Gastrocnemius medialis (tissue), 4 donors: ENCODE measurements around the gene TCF12. TPM values are rescaled to one million over a fixed set of nuclear protein-coding genes. Genes with fewer than 3 reads are reported as not detected.

ENCODE experiments used
- ATAC-seq, 2 donors: fragments of 150-250 bp; one replicate each; pipeline ENCODE4 v1.9.1; 2016
- DNase-seq, 2 donors: peaks; one replicate each; pipeline ENCODE4 v3.0.0-alpha.2; 2019
- H3K27ac ChIP-seq, 4 donors: fragments of 200-600 bp; sonication (generic); 1 replicate in 1 of 4; 2 replicates in 3 of 4; pipeline ENCODE4 v1.5.1; 2016 to 2018; ENCODE audit warnings: mild to moderate bottlenecking in 2 of 4, moderate library complexity in 1 of 4
- H3K27me3 ChIP-seq, 3 donors: fragments of 200-600 bp; sonication (generic) in 2 of 3; 1 replicate in 1 of 3; 2 replicates in 2 of 3; pipeline versions ENCODE4 v1.5.1 to v1.6.0; 2016 to 2019; ENCODE audit warnings: mild to moderate bottlenecking in 1 of 3, moderate library complexity in 1 of 3
- H3K36me3 ChIP-seq, 2 donors: fragments of 200-600 bp; sonication (generic) in 1 of 2; one replicate each; pipeline ENCODE4 v1.5.1; 2017 to 2018
- H3K4me1 ChIP-seq, 2 donors: fragments of 200-600 bp; sonication (generic) in 1 of 2; one replicate each; pipeline ENCODE4 v1.5.1; 2016 to 2017; ENCODE audit warnings: mild to moderate bottlenecking in 2 of 2
- H3K4me3 ChIP-seq, 4 donors: fragments of 200-600 bp; sonication (generic) in 3 of 4; 1 replicate in 1 of 4; 2 replicates in 3 of 4; pipeline ENCODE4 v1.5.1; 2016 to 2019; ENCODE audit warnings: mild to moderate bottlenecking in 2 of 4
- H3K9me3 ChIP-seq, 3 donors: fragments of 200-600 bp; sonication (generic) in 2 of 3; 1 replicate in 1 of 3; 2 replicates in 2 of 3; pipeline ENCODE4 v1.5.1; 2016 to 2019
- CTCF ChIP-seq, 5 experiments: fragments of 450-650 bp in 3 of 5; fragments of 200-600 bp in 2 of 5; sonication (generic) in 2 of 5; IDR thresholded peaks in 4 of 5; conservative IDR thresholded peaks in 1 of 5; 1 replicate in 4 of 5; 2 replicates in 1 of 5; pipeline ENCODE4 v1.5.1; 2016 to 2019; ENCODE audit warnings: antibody characterized with exemption in 5 of 5, mild to moderate bottlenecking in 3 of 5, moderate library complexity in 3 of 5
- POLR2A ChIP-seq, 2 donors: fragments of 450-650 bp; IDR thresholded peaks; one replicate each; pipeline ENCODE4 v1.6.1; 2017; ENCODE audit warnings: antibody characterized with exemption in 2 of 2, mild to moderate bottlenecking in 2 of 2, moderate library complexity in 2 of 2
- in situ Hi-C, 4 donors: fragments of 200-750 bp; cut with MboI; loops; one replicate each; pipeline versions ENCODE4 v1.15.0 to v1.8.0; 2017; ENCODE audit warnings: low sequenced_read_pairs in 4 of 4
- intact Hi-C: fragments of 100-400 bp; cut with DNase I; formaldehyde crosslinking; loops from one replicate; pipeline ENCODE4 v1.15.1; 2023; ENCODE audit warnings: low total_unique reads
- total RNA-seq, 4 donors: library from RNA; depleted of rRNA; stranded (reverse); fragments of >200 nt; gene quantifications; one replicate each; pipeline versions ENCODE4 v1.1.0 to v1.2.3, GENCODE V29; 2016

TCF12 gene
- total RNA-seq, 4 donors from 2014 or later: 34.9 to 63.0 (median 51.4) TPM

GRCh38 chr15:57227899-57228298 is 309.5 kb downstream of the TCF12 start:
- ATAC-seq: no peak

DNA sequence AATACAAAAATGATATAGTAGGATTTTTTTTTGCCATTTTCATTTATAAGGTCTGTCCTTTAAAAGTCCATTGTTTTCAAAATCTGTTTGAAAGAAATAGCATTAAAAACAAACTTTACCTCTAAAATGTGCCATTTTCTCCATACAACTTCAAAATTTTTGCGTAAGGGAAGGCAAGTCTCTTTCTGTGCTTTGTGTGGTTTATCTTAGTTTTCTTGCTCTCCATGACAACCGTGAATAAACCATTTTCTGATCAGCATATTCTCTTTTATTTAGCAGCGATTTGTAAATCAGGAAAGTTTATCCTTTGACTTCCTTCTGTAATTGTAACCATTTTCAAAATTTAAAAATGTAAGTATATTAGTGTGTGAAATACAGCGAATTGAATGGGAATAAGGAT is 310.0 kb downstream of the TCF12 start:
- in situ Hi-C loops: no loop called here
- no peaks in the 10 kb centered on the region for H3K27me3 ChIP-seq
- H3K27ac ChIP-seq: no peak overlapping the region
- H3K4me1 ChIP-seq: peaks cover 18 to 19% of the 10 kb centered on the region in 2 donors
- no peak overlapping the region for H3K4me3 ChIP-seq
- DNase-seq (no peak), ATAC-seq (no peak)
- peaks cover 0 to 8% of the 10 kb centered on the region in 2 donors for H3K36me3 ChIP-seq
- intact Hi-C loops: no loop called here
- TF ChIP-seq POLR2A (IDR thresholded peaks at IDR 0.05): no peak
- TF ChIP-seq CTCF (IDR thresholded peaks at IDR 0.05 in 4 of 5, conservative IDR thresholded peaks at IDR 0.05 in 1 of 5): no peak
- H3K9me3 ChIP-seq: no peaks in the 10 kb centered on the region

More at GRCh38 chr15:57227899-57228298, 309.5 kb downstream of the TCF12 start:
- peaks cover 19 to 22% of the 10 kb centered on the region in 2 donors for H3K4me1 ChIP-seq
- H3K4me3 ChIP-seq: no peak overlapping the region
- TF ChIP-seq CTCF (IDR thresholded peaks at IDR 0.05 in 4 of 5, conservative IDR thresholded peaks at IDR 0.05 in 1 of 5) (no peak), POLR2A (IDR thresholded peaks at IDR 0.05) (no peak)
- H3K27me3 ChIP-seq: no peaks in the 10 kb centered on the region
- no peak for DNase-seq
- peaks cover 0 to 5% of the 10 kb centered on the region in 2 donors for H3K36me3 ChIP-seq
- in situ Hi-C loops: no loop called here
- intact Hi-C loops: no loop called here
- H3K27ac ChIP-seq: no peak overlapping the region
- no peaks in the 10 kb centered on the region for H3K9me3 ChIP-seq

DNA sequence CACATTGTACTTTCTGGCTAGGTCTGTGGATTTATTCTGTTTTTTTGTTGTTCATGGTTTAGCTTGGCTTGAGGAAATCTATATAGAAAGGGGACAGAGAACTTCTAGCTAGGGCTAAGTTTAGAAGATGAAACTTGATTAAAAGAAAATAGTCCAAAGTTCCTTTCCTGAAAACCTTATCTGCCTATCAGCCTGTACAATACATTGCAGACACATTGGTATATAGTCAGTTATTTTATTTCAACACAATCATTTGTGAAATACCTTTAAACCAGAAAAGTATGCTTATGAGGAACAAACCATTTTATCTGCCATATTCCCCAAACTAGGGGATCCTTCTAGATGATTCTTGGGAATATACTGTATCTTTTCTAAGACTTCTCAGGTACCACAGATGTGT is 310.6 kb downstream of the TCF12 start:
- H3K36me3 ChIP-seq: peaks cover 0 to 15% of the 10 kb centered on the region in 2 donors
- intact Hi-C loops (no loop called here), in situ Hi-C loops (no loop called here)
- no peak for TF ChIP-seq POLR2A (IDR thresholded peaks at IDR 0.05)
- no peak for TF ChIP-seq CTCF (IDR thresholded peaks at IDR 0.05 in 4 of 5, conservative IDR thresholded peaks at IDR 0.05 in 1 of 5)
- DNase-seq: no peak
- no peak for ATAC-seq
- no peak overlapping the region for H3K27ac ChIP-seq
- H3K9me3 ChIP-seq: no peaks in the 10 kb centered on the region
- H3K4me3 ChIP-seq: no peak overlapping the region
- H3K27me3 ChIP-seq: no peaks in the 10 kb centered on the region
- H3K4me1 ChIP-seq: peaks cover 18 to 19% of the 10 kb centered on the region in 2 donors

GRCh38 chr15:57231559-57231958 is 313.1 kb downstream of the TCF12 start:
- Histone ChIP-seq H3K27ac (no peak overlapping the region), H3K4me1 (peaks cover 14 to 19% of the 10 kb centered on the region in 2 donors), H3K36me3 (peaks cover 0 to 38% of the 10 kb centered on the region in 2 donors), H3K27me3 (no peaks in the 10 kb centered on the region), H3K9me3 (no peaks in the 10 kb centered on the region), H3K4me3 (no peak overlapping the region)
- in situ Hi-C loops (no loop called here), intact Hi-C loops (no loop called here)
- no peak for ATAC-seq
- TF ChIP-seq CTCF (IDR thresholded peaks at IDR 0.05 in 4 of 5, conservative IDR thresholded peaks at IDR 0.05 in 1 of 5) (no peak), POLR2A (IDR thresholded peaks at IDR 0.05) (no peak)
- no peak for DNase-seq

GRCh38 chr15:57234156-57234555 is 315.7 kb downstream of the TCF12 start:
- ATAC-seq (no peak), DNase-seq (no peak)
- no peaks in the 10 kb centered on the region for H3K9me3 ChIP-seq
- intact Hi-C loops (no loop called here), in situ Hi-C loops (no loop called here)
- peaks cover 0 to 8% of the 10 kb centered on the region in 2 donors for H3K4me1 ChIP-seq
- H3K4me3 ChIP-seq: no peak overlapping the region
- no peak overlapping the region for H3K27ac ChIP-seq
- TF ChIP-seq POLR2A (IDR thresholded peaks at IDR 0.05): no peak
- no peak for TF ChIP-seq CTCF (IDR thresholded peaks at IDR 0.05 in 4 of 5, conservative IDR thresholded peaks at IDR 0.05 in 1 of 5)
- H3K27me3 ChIP-seq: no peaks in the 10 kb centered on the region
- peaks cover 0 to 38% of the 10 kb centered on the region in 2 donors for H3K36me3 ChIP-seq
